ENCODE results near the gene RPL5. TPM values are rescaled to one million over a fixed set of nuclear protein-coding genes. Genes with fewer than 3 reads are reported as not detected.

Gene RPL5
- total and polyA plus RNA-seq, 9 of the 15 experiments (the other 6 are each of a cell fraction or from before 2014, with no cell fraction given), result 1,467 to 4,252 (median 2,454) TPM

DNA sequence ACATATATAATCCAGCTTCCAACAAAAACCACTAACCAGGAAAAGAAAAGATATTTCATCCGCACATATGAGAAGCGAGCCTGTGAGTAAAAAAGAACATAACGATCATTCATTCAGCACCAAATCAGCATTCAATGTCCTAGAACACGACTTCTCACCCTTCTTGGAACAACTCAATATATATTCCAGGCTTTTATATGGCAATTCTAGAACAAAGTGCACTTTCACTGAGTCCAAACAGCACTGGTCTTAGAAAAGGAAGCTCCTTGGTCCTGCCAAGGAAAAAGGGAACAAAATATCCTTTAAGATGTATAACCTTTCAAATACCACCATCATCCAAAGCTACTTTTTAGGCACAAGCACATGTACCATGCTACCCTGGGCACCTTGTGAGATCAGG is 44.5 kb downstream of the RPL5 start:
- FAIRE-seq (no peak), ATAC-seq (no peak), DNase-seq (ENCODE audit: extremely low read depth in 1 of 4, low spot score in 3 of 4) (no peak)
- no TSS peak for BruUV-seq (replicated peaks)
- Histone ChIP-seq H3K36me3 (ENCODE audit: control insufficient read depth, insufficient read depth, low read length) (no peaks in the 10 kb centered on the region), H2AFZ (ENCODE audit: low read depth, low read length) (no peak overlapping the region), H3K4me2 (ENCODE audit: insufficient read depth, low read length) (no peak overlapping the region), H3K79me2 (ENCODE audit: control insufficient read depth, insufficient read depth, low read length) (no peaks in the 10 kb centered on the region), H3K9ac (ENCODE audit: insufficient read depth in 1 of 2, low read depth in 2 of 2, low read length in 2 of 2) (no peak overlapping the region), H3K9me3 (replicated peaks; ENCODE audit: control insufficient read depth, insufficient read depth, low read depth, low read length) (no peaks in the 10 kb centered on the region), H3K4me1 (replicated peaks in 1 of 2; ENCODE audit: control insufficient read depth in 2 of 2, insufficient read depth in 2 of 2, low read length in 2 of 2) (peaks cover 0 to 4% of the 10 kb centered on the region in 2 experiments; a peak in 1 of 5 replicates), H4K20me1 (replicated peaks; ENCODE audit: control insufficient read depth, insufficient read depth, low read length) (no peaks in the 10 kb centered on the region), H3K4me3 (no peak overlapping the region), H3K9me1 (ENCODE audit: control insufficient read depth, insufficient read depth, low read length) (no peaks in the 10 kb centered on the region), H3K27ac (ENCODE audit: extremely low read depth, low read depth, low read length) (no peak overlapping the region), H3K27me3 (ENCODE audit: control insufficient read depth in 2 of 2, insufficient read depth in 2 of 2, low read length in 2 of 2) (no peaks in the 10 kb centered on the region)
- intact Hi-C loops (cut with micrococcal nuclease) (no loop called here), in situ Hi-C loops (cut with MboI) (no loop called here)
- ChIA-PET CTCF (ENCODE audit: low intra/inter-chr PET ratio) (no interaction called here), POLR2A (interaction anchor here (0.8 to 1.2 kb wide), 5 partner anchors 9 to 44 kb away, joined by 3 to 5 read pairs (median 3); partner anchors contain the start of gene RPL5)
- 41% methylated on average over 4 of the region's 4 CpGs for WGBS (ENCODE audit: insufficient coverage, low coverage, missing lambda C conversion rate)
- TF ChIP-seq, protein P1, sequence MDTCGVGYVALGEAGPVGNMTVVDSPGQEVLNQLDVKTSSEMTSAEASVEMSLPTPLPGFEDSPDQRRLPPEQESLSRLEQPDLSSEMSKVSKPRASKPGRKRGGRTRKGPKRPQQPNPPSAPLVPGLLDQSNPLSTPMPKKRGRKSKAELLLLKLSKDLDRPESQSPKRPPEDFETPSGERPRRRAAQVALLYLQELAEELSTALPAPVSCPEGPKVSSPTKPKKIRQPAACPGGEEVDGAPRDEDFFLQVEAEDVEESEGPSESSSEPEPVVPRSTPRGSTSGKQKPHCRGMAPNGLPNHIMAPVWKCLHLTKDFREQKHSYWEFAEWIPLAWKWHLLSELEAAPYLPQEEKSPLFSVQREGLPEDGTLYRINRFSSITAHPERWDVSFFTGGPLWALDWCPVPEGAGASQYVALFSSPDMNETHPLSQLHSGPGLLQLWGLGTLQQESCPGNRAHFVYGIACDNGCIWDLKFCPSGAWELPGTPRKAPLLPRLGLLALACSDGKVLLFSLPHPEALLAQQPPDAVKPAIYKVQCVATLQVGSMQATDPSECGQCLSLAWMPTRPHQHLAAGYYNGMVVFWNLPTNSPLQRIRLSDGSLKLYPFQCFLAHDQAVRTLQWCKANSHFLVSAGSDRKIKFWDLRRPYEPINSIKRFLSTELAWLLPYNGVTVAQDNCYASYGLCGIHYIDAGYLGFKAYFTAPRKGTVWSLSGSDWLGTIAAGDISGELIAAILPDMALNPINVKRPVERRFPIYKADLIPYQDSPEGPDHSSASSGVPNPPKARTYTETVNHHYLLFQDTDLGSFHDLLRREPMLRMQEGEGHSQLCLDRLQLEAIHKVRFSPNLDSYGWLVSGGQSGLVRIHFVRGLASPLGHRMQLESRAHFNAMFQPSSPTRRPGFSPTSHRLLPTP (IDR thresholded peaks at IDR 0.05; ENCODE audit: borderline replicate concordance, extremely low read depth, insufficient read length), result no peak
- no peak for TF ChIP-seq ZNF212 (CRISPR knock-in tag; IDR thresholded peaks at IDR 0.05)
- no peak for TF ChIP-seq POLR2AphosphoS5 (IDR thresholded peaks at IDR 0.05; ENCODE audit: control insufficient read depth, insufficient read depth, low read depth, low read length)
- no peak for TF ChIP-seq ZNF24 (IDR thresholded peaks at IDR 0.05)
- TF ChIP-seq, protein P2, sequence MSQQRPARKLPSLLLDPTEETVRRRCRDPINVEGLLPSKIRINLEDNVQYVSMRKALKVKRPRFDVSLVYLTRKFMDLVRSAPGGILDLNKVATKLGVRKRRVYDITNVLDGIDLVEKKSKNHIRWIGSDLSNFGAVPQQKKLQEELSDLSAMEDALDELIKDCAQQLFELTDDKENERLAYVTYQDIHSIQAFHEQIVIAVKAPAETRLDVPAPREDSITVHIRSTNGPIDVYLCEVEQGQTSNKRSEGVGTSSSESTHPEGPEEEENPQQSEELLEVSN (IDR thresholded peaks at IDR 0.05; ENCODE audit: borderline replicate concordance in 1 of 2, extremely low read depth in 1 of 2, insufficient read depth in 1 of 2, insufficient read length in 1 of 2, low read depth in 1 of 2, low read length in 1 of 2, poor library complexity in 1 of 2, severe bottlenecking in 1 of 2), result no peak
- TF ChIP-seq MEIS2 (IDR thresholded peaks at IDR 0.05; ENCODE audit: partially characterized antibody), result no peak
- TF ChIP-seq ZNF3 (CRISPR knock-in tag; IDR thresholded peaks at IDR 0.05), result no peak
- TF ChIP-seq HDGF (IDR thresholded peaks at IDR 0.05), result no peak
- no peak for TF ChIP-seq HEY1 (CRISPR knock-in tag; IDR thresholded peaks at IDR 0.05; ENCODE audit: borderline replicate concordance)
- TF ChIP-seq, protein P3, sequence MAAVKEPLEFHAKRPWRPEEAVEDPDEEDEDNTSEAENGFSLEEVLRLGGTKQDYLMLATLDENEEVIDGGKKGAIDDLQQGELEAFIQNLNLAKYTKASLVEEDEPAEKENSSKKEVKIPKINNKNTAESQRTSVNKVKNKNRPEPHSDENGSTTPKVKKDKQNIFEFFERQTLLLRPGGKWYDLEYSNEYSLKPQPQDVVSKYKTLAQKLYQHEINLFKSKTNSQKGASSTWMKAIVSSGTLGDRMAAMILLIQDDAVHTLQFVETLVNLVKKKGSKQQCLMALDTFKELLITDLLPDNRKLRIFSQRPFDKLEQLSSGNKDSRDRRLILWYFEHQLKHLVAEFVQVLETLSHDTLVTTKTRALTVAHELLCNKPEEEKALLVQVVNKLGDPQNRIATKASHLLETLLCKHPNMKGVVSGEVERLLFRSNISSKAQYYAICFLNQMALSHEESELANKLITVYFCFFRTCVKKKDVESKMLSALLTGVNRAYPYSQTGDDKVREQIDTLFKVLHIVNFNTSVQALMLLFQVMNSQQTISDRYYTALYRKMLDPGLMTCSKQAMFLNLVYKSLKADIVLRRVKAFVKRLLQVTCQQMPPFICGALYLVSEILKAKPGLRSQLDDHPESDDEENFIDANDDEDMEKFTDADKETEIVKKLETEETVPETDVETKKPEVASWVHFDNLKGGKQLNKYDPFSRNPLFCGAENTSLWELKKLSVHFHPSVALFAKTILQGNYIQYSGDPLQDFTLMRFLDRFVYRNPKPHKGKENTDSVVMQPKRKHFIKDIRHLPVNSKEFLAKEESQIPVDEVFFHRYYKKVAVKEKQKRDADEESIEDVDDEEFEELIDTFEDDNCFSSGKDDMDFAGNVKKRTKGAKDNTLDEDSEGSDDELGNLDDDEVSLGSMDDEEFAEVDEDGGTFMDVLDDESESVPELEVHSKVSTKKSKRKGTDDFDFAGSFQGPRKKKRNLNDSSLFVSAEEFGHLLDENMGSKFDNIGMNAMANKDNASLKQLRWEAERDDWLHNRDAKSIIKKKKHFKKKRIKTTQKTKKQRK (IDR thresholded peaks at IDR 0.05; ENCODE audit: borderline replicate concordance, low read depth, low read length), result no peak
- TF ChIP-seq NRF1 (conservative IDR thresholded peaks at IDR 0.05 in 1 of 2, IDR thresholded peaks at IDR 0.05 in 1 of 2), result no peak
- TF ChIP-seq SMARCA5 (IDR thresholded peaks at IDR 0.05), result no peak
- TF ChIP-seq, protein P4, sequence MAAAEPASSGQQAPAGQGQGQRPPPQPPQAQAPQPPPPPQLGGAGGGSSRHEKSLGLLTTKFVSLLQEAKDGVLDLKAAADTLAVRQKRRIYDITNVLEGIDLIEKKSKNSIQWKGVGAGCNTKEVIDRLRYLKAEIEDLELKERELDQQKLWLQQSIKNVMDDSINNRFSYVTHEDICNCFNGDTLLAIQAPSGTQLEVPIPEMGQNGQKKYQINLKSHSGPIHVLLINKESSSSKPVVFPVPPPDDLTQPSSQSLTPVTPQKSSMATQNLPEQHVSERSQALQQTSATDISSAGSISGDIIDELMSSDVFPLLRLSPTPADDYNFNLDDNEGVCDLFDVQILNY (CRISPR knock-in tag; IDR thresholded peaks at IDR 0.05), result no peak
- TF ChIP-seq PURB (CRISPR knock-in tag; IDR thresholded peaks at IDR 0.05; ENCODE audit: low read depth), result no peak
- TF ChIP-seq BCOR (IDR thresholded peaks at IDR 0.05), result no peak

All from K562 (cell line).